Suprapubic skin (tissue), 4 donors: ENCODE measurements around the gene CRAT. TPM values are rescaled to one million over a fixed set of nuclear protein-coding genes. Genes with fewer than 3 reads are reported as not detected.
A peak's percentile ranks its signal among the peaks of the same experiment; 100 is the strongest.

Source experiments
- DNase-seq, 2 donors: peaks; one replicate each; pipeline ENCODE4 v3.0.0-alpha.2; 2019; ENCODE audit warnings: low spot score in 2 of 2
- H3K27ac ChIP-seq: fragments of 200-600 bp; sonication (generic); one replicate; pipeline ENCODE4 v1.5.1; 2019
- H3K27me3 ChIP-seq: fragments of 200-600 bp; sonication (generic); one replicate; pipeline ENCODE4 v1.5.1; 2019
- H3K36me3 ChIP-seq: fragments of 200-600 bp; sonication (generic); one replicate; pipeline ENCODE4 v1.5.1; 2019
- H3K4me1 ChIP-seq: fragments of 200-600 bp; sonication (generic); one replicate; pipeline ENCODE4 v1.5.1; 2019
- H3K4me3 ChIP-seq: fragments of 200-600 bp; sonication (generic); one replicate; pipeline ENCODE4 v1.5.1; 2019; ENCODE audit warnings: mild to moderate bottlenecking
- H3K9me3 ChIP-seq: fragments of 200-600 bp; sonication (generic); one replicate; pipeline ENCODE4 v1.5.1; 2019
- EP300 ChIP-seq: sonication (generic); formaldehyde crosslinking; IDR thresholded peaks from one replicate; pipeline ENCODE4 v1.6.1; 2017; ENCODE audit warnings: antibody characterized with exemption
- POLR2A ChIP-seq, 2 donors: fragments of 450-650 bp; IDR thresholded peaks; one replicate each; pipeline ENCODE4 v1.6.1; 2017; ENCODE audit warnings: antibody characterized with exemption in 2 of 2, mild to moderate bottlenecking in 2 of 2, moderate library complexity in 2 of 2
- POLR2AphosphoS5 ChIP-seq, 3 donors: sonication (generic); formaldehyde crosslinking; IDR thresholded peaks; one replicate each; pipeline ENCODE4 v1.6.1; 2017; ENCODE audit warnings: antibody characterized with exemption in 3 of 3
- WGBS: methylation state at CpG from one replicate; pipeline ENCODE4 v1.1.5; 2018; 5-methylcytosine and 5-hydroxymethylcytosine counted together
- total RNA-seq, 4 donors: library from RNA; depleted of rRNA; stranded (reverse); fragments of >200 nt; gene quantifications; one replicate each; pipeline ENCODE4 v1.1.0, GENCODE V29; 2016
- TF ChIP-seq, protein P1 (sequence below), 2 donors: fragments of 200-600 bp in 1 of 2; fragments of 450-650 bp in 1 of 2; sonication (generic) in 1 of 2; IDR thresholded peaks; one replicate each; pipeline ENCODE4 v1.5.1; 2016 to 2019; ENCODE audit warnings: antibody characterized with exemption in 2 of 2, mild to moderate bottlenecking in 1 of 2, moderate library complexity in 1 of 2

CRAT gene
- total RNA-seq, 4 donors from 2014 or later = 27.4 to 156 (median 42.8) TPM

DNA sequence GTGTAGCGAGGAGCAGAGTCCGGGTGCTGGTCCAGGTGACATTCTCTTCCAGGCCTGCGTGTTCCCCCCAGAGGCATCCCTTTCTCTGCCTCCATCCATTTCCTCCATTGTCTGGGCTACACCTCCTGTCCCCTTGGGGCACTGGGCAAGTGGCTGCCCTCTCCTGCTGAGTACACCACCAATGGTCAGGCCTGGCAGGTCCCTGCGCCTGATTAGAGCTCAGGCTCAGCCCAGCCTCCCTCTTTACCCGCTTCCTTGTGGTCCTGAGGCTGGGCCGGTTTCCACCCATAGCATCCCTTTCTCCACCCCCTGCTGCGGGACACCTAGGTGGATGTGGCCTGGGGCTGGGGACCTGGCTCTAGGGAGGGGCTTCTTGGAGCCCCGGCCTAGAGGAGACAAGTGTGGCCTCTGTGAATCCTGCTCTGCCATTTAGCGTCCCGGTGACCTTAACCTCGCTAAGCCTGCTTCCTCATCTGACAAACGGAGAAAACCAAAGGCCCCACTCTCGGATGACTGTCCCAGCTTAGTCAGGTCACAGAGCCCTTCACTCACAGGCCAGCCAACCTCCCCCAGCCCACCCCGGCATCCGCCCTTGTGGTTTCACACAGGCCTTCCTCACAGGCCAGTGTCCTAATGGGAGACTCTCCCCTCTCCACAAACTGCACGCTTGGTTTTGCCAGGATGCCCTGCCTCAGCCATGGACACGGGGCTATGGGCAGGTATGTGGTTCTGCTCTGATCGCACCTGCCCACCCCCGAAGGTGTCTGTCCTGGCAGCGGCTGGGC lies 16.8 kb downstream of the CRAT start:
- DNase-seq = no peak
- TF ChIP-seq EP300 (no peak), POLR2A (IDR thresholded peaks at IDR 0.05) (no peak), POLR2AphosphoS5 (IDR thresholded peaks at IDR 0.05) (no peak)
- TF ChIP-seq, protein P1, sequence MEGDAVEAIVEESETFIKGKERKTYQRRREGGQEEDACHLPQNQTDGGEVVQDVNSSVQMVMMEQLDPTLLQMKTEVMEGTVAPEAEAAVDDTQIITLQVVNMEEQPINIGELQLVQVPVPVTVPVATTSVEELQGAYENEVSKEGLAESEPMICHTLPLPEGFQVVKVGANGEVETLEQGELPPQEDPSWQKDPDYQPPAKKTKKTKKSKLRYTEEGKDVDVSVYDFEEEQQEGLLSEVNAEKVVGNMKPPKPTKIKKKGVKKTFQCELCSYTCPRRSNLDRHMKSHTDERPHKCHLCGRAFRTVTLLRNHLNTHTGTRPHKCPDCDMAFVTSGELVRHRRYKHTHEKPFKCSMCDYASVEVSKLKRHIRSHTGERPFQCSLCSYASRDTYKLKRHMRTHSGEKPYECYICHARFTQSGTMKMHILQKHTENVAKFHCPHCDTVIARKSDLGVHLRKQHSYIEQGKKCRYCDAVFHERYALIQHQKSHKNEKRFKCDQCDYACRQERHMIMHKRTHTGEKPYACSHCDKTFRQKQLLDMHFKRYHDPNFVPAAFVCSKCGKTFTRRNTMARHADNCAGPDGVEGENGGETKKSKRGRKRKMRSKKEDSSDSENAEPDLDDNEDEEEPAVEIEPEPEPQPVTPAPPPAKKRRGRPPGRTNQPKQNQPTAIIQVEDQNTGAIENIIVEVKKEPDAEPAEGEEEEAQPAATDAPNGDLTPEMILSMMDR (IDR thresholded peaks at IDR 0.05) = no peak
- Histone ChIP-seq H3K27ac (no peak overlapping the region), H3K9me3 (no peaks in the 10 kb centered on the region), H3K36me3 (peaks cover 51% of the 10 kb centered on the region), H3K4me1 (no peaks in the 10 kb centered on the region), H3K4me3 (no peak overlapping the region), H3K27me3 (no peaks in the 10 kb centered on the region)
- 86% methylated on average over 15 of the region's 20 CpGs for WGBS

DNA sequence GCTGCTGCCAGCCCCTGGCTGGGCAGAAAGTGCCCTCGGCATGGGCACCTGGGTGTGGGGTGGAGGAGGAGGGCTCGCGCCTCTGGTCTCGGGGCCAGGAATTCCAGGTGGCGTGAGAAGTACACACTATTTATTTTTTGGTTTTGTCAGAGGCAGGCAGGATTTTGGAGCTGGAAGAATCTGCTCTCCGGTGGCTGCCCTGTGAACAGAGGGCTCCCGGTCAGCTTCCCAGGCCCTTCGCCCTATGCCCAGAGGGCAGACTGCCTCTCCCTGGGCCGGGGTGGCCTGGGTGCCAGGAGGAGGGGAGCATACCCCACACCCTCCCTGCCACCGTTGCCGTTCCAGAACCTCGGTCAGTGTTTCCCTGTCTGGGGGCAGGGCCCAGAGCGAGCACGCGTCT lies 21.3 kb downstream of the CRAT start:
- Histone ChIP-seq H3K9me3 (no peaks in the 10 kb centered on the region), H3K27me3 (no peaks in the 10 kb centered on the region), H3K36me3 (peaks cover 55% of the 10 kb centered on the region), H3K4me3 (no peak overlapping the region), H3K4me1 (no peaks in the 10 kb centered on the region), H3K27ac (no peak overlapping the region)
- no peak for DNase-seq
- 91% methylated on average over 13 of the region's 15 CpGs for WGBS
- TF ChIP-seq, protein P1 (IDR thresholded peaks at IDR 0.05) = no peak
- TF ChIP-seq POLR2A (IDR thresholded peaks at IDR 0.05) (no peak), EP300 (no peak), POLR2AphosphoS5 (IDR thresholded peaks at IDR 0.05) (no peak)

DNA sequence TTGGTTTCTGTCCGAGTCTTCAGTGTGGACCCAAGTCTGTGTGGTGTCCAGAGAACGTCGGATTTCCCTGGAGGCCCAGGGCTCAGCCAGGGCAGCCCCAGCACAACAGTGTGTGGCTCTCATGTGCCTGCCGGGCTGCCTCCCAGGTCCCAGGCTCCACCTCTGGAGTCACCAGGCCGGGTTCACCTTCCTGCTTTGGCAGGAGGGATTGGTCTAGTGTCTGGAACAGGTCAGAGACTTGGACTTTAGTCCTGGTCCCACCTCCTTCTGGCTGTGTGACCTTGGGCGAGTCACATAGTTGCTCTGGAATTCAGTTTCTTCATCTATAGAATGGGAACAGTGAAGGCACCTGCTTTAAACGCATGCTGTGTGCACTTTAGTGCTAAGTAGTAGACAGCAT lies 26.5 kb downstream of the CRAT start:
- no peaks in the 10 kb centered on the region for H3K27me3 ChIP-seq
- no peak for DNase-seq
- H3K4me1 ChIP-seq = peaks cover 18% of the 10 kb centered on the region
- H3K36me3 ChIP-seq = peaks cover 40% of the 10 kb centered on the region
- WGBS = 80% methylated on average over 5 of the region's 7 CpGs
- no peak overlapping the region for H3K27ac ChIP-seq
- TF ChIP-seq, protein P1 (IDR thresholded peaks at IDR 0.05) = no peak
- no peak for TF ChIP-seq EP300
- no peak for TF ChIP-seq POLR2A (IDR thresholded peaks at IDR 0.05)
- TF ChIP-seq POLR2AphosphoS5 (IDR thresholded peaks at IDR 0.05) = no peak
- H3K4me3 ChIP-seq = no peak overlapping the region
- no peaks in the 10 kb centered on the region for H3K9me3 ChIP-seq

DNA sequence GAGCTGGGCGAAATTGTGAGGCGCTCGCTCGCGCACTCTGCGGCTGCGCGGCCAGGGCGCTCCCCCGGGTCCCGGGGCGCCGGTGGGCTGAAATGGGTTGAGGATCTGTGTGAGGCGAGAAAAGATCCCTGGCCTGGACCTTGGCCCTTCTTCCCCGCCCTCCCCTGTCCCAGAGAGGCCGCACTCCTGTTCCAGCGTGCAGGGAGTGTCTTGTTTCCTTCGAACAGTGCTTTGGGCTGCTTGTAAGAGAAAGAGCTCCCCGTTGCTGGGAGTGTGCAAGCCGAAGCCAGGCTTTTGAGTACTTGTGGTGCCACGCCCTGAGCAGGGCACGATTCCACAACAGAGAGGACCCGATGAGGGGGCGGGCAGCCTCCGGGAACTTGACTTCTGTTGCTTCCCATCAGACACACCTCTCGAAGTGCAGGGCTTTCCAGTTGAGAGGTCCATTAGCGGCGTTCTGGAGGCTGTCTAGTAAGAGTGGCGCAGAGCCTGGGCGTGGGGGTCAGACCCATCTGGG lies 29.1 kb downstream of the CRAT start:
- TF ChIP-seq EP300 (no peak), POLR2AphosphoS5 (IDR thresholded peaks at IDR 0.05) (no peak), POLR2A (IDR thresholded peaks at IDR 0.05) (no peak)
- TF ChIP-seq, protein P1 (IDR thresholded peaks at IDR 0.05) = no peak
- no peaks in the 10 kb centered on the region for H3K9me3 ChIP-seq
- H3K4me3 ChIP-seq = peak overlapping the region; percentile 68
- peaks cover 20% of the 10 kb centered on the region for H3K36me3 ChIP-seq
- H3K27me3 ChIP-seq = no peaks in the 10 kb centered on the region
- WGBS = 1% methylated on average over 21 of the region's 30 CpGs
- DNase-seq = peak in 1 of 2 donors; percentile 69
- H3K4me1 ChIP-seq = peaks cover 22% of the 10 kb centered on the region
- peak overlapping the region; percentile 68 for H3K27ac ChIP-seq

DNA sequence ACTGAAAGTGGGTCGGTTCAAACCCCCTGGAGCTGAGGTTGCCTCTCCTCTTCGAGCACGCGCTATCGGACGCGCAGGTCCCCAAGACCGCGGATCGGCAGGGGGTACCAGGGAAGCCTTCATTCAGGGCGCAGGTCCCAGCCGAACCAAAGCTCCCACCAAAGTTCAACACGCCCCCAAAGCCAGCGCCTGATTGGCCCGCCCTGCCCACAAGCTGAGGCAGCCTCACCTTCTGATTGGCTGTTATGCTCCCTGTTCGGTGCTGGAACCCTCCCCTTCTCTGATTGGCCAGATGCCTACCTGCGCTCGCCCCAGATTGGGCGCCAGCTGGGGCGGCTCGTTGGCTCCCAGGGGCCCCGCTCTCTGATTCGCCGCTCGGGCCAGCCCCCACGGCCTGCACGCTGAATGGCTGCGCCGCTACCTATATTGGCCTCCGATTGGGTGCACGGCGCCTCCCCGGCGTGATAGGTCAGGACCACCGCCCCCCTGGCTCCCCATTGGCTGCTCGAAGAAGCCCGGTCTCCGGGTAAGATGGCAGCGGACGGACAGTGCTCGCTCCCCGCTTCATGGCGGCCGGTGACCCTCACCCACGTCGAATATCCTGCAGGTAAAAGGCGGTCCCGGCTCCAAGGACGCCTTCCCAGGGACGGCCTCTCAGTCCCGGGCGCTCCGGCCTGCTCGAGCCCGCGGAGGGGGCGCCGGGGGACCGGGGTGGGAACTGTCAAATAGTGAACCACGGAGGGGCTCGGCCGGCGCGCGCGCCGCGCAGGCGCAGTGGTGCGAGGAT lies 29.8 kb downstream of the CRAT start, which contains the start of gene DOLPP1:
DOLPP1 (plus strand) TSS at position 511 of the 787 bp plus-strand sequence; CDS start at position 532, 21 bp downstream.
- TF ChIP-seq POLR2AphosphoS5 (IDR thresholded peaks at IDR 0.05) = peak in 1 of 3 donors; percentile 72
- TF ChIP-seq POLR2A (IDR thresholded peaks at IDR 0.05) = no peak
- Histone ChIP-seq H3K4me1 (peaks cover 22% of the 10 kb centered on the region), H3K27ac (peak within 1 kb of the TSS; percentile 68), H3K36me3 (peaks cover 14% of the 10 kb centered on the region), H3K9me3 (no peaks in the 10 kb centered on the region), H3K4me3 (peak within 1 kb of the TSS; percentile 68), H3K27me3 (no peaks in the 10 kb centered on the region)
- 1% methylated on average over 15 of the region's 70 CpGs for WGBS
- DNase-seq = peak; percentile 99 to 100
